ENCODE results near the gene KRTAP21-2. TPM values are rescaled to one million over a fixed set of nuclear protein-coding genes. Genes with fewer than 3 reads are reported as not detected.

Gene KRTAP21-2
- polyA plus RNA-seq (2011; rRNA removed) (not detected in 2 replicates), polyA plus RNA-seq (2017; fragmentation: RNase III; extraction: RNeasy Plus Mini Kit Qiagen cat#74134 plus additional on column Dnase treatment) (not detected in 3 replicates), polyA minus RNA-seq (2011; rRNA and poly(A)+ RNA removed) (not detected in 2 replicates)
- not detected in 2 replicates for polyA plus RNA-seq (2012; cell fraction: cytosol; rRNA removed)
- polyA plus RNA-seq (2012; cell fraction: nucleus; rRNA removed): not detected in 2 replicates

GRCh38 chr21:30747159-30747558, at the start of gene KRTAP21-2:
Gene KRTAP21-2, minus strand, starts transcription at chr21:30747259. Its CDS starts 57 bp downstream, at chr21:30747202.
- CTCF ChIA-PET: interaction anchor here (1.1 kb wide), 1 partner anchor 16 kb away, joined by 3 read pairs; no protein-coding TSS in a partner anchor
- Histone ChIP-seq H3K4me2 (no peak within 1 kb of the TSS), H3K27ac (no peak within 1 kb of the TSS), H3K4me3 (no peak within 1 kb of the TSS), H3K4me1 (no peaks in the 10 kb centered on the region), H3K9me3 (no peaks in the 10 kb centered on the region)
- POLR2A ChIA-PET: no interaction called here
- ATAC-seq (no peak), FAIRE-seq (no peak), DNase-seq (ENCODE audit: low read depth in 1 of 2, low spot score in 1 of 2) (no peak)
- no peak for TF ChIP-seq CBX8 (IDR thresholded peaks at IDR 0.05)
- no peak for TF ChIP-seq ZSCAN20 (CRISPR knock-in tag; IDR thresholded peaks at IDR 0.05)
- TF ChIP-seq FOSB (CRISPR knock-in tag; IDR thresholded peaks at IDR 0.05): no peak
- no peak for TF ChIP-seq FOSL2 (IDR thresholded peaks at IDR 0.05)
- TF ChIP-seq FOSL2 (CRISPR knock-in tag; IDR thresholded peaks at IDR 0.05): no peak
- TF ChIP-seq NR3C1 (IDR thresholded peaks at IDR 0.05): no peak
- no peak for TF ChIP-seq CHD2 (IDR thresholded peaks at IDR 0.05; ENCODE audit: low read length, partially characterized antibody)
- TF ChIP-seq RFX5 (IDR thresholded peaks at IDR 0.05): no peak
- TF ChIP-seq HOXB13 (CRISPR knock-in tag; IDR thresholded peaks at IDR 0.05; ENCODE audit: low read depth): no peak
- no peak for TF ChIP-seq HEYL (CRISPR knock-in tag; IDR thresholded peaks at IDR 0.05)
- no peak for TF ChIP-seq PHF8 (IDR thresholded peaks at IDR 0.05; ENCODE audit: borderline replicate concordance, low read depth)
- no peak for TF ChIP-seq MAZ (IDR thresholded peaks at IDR 0.05; ENCODE audit: borderline replicate concordance, low read depth, low read length)
- no peak for TF ChIP-seq TFCP2L1 (CRISPR knock-in tag; IDR thresholded peaks at IDR 0.05)
- no peak for TF ChIP-seq HOXA7 (CRISPR knock-in tag; IDR thresholded peaks at IDR 0.05)
- no peak for TF ChIP-seq CHD4 (IDR thresholded peaks at IDR 0.05; ENCODE audit: borderline replicate concordance)
- no peak for TF ChIP-seq HDAC2 (IDR thresholded peaks at IDR 0.05)
- TF ChIP-seq JUN (IDR thresholded peaks at IDR 0.05): no peak
- no peak for TF ChIP-seq ELK1 (IDR thresholded peaks at IDR 0.05; ENCODE audit: low read depth, low read length)
- TF ChIP-seq PBX3 (IDR thresholded peaks at IDR 0.05): no peak

- Histone ChIP-seq H3K27ac (no peak overlapping the region), H3K4me3 (no peak overlapping the region), H3K4me1 (no peaks in the 10 kb centered on the region), H3K4me2 (no peak overlapping the region), H3K9me3 (no peaks in the 10 kb centered on the region)
- ChIA-PET POLR2A (no interaction called here), CTCF (no interaction called here)
- ATAC-seq (no peak), FAIRE-seq (no peak), DNase-seq (ENCODE audit: low read depth in 1 of 2, low spot score in 1 of 2) (no peak)
- TF ChIP-seq EHF (CRISPR knock-in tag; IDR thresholded peaks at IDR 0.05) (no peak), SMC3 (IDR thresholded peaks at IDR 0.05) (no peak), RCOR1 (IDR thresholded peaks at IDR 0.05; ENCODE audit: low read depth, low read length) (no peak), BHLHE40 (IDR thresholded peaks at IDR 0.05; ENCODE audit: low read depth, low read length) (no peak), HDAC2 (IDR thresholded peaks at IDR 0.05) (no peak), HES2 (IDR thresholded peaks at IDR 0.05) (no peak), MYC (IDR thresholded peaks at IDR 0.05; ENCODE audit: borderline replicate concordance, low read length) (no peak), E2F6 (IDR thresholded peaks at IDR 0.05; ENCODE audit: borderline replicate concordance, low read depth) (no peak), PHF8 (IDR thresholded peaks at IDR 0.05; ENCODE audit: borderline replicate concordance, low read depth) (no peak)
- WGBS (ENCODE audit: missing lambda C conversion rate): 2% methylated on average over 2 of the region's 2 CpGs
These were observed 46.7 kb upstream of the KRTAP21-2 start for GRCh38 chr21:30793581-30794314.

Measured in A549 (cell line).